ENCODE measurements around the gene WDR20. TPM values are rescaled to one million over a fixed set of nuclear protein-coding genes. Genes with fewer than 3 reads are reported as not detected.

WDR20 gene
- total RNA-seq, 1 donor from 2014 or later = 26.2 TPM

DNA sequence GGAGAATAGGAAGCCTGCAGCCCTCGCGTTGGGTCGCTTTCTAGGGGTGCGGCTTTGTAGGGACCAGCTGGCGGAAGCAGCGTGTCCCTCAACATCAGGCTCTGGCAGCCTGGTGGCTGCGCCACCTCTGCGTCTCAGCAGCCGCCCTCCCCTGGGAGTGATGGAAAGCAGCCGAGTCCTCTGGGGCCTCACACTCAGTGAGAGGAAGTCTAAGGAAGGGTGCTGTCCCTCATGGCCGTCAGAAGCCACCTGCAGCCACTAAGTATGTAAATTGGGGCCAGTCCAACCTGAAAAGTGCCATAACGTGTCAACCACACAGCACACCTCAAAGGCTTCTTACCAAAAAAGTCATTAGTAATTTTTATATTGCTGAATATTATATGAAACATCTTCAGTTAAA lies 80.3 kb downstream of the WDR20 start:
- Histone ChIP-seq H3K4me1 (peaks cover 10% of the 10 kb centered on the region), H3K4me3 (no peak overlapping the region), H3K9me3 (no peaks in the 10 kb centered on the region), H3K36me3 (peaks cover 33% of the 10 kb centered on the region), H3K27me3 (ENCODE audit: low read depth) (no peaks in the 10 kb centered on the region), H3K27ac (no peak overlapping the region)
- intact Hi-C loops (cut with DNase I) = no loop called here
- DNase-seq (no peak), ATAC-seq (no peak)
- TF ChIP-seq, protein P1, sequence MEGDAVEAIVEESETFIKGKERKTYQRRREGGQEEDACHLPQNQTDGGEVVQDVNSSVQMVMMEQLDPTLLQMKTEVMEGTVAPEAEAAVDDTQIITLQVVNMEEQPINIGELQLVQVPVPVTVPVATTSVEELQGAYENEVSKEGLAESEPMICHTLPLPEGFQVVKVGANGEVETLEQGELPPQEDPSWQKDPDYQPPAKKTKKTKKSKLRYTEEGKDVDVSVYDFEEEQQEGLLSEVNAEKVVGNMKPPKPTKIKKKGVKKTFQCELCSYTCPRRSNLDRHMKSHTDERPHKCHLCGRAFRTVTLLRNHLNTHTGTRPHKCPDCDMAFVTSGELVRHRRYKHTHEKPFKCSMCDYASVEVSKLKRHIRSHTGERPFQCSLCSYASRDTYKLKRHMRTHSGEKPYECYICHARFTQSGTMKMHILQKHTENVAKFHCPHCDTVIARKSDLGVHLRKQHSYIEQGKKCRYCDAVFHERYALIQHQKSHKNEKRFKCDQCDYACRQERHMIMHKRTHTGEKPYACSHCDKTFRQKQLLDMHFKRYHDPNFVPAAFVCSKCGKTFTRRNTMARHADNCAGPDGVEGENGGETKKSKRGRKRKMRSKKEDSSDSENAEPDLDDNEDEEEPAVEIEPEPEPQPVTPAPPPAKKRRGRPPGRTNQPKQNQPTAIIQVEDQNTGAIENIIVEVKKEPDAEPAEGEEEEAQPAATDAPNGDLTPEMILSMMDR (IDR thresholded peaks at IDR 0.05) = no peak

- TF ChIP-seq, protein P1 (IDR thresholded peaks at IDR 0.05) = no peak
- H3K9me3 ChIP-seq = no peaks in the 10 kb centered on the region
- ATAC-seq = no peak
- no peaks in the 10 kb centered on the region for H3K4me1 ChIP-seq
- H3K36me3 ChIP-seq = peaks cover 33% of the 10 kb centered on the region
- intact Hi-C loops (cut with DNase I) = no loop called here
- no peaks in the 10 kb centered on the region for H3K27me3 ChIP-seq (ENCODE audit: low read depth)
- no peak overlapping the region for H3K4me3 ChIP-seq
- H3K27ac ChIP-seq = no peak overlapping the region
- DNase-seq = no peak
These were observed 81.3 kb downstream of the WDR20 start for GRCh38 chr14:102221026-102221425.

GRCh38 chr14:102222009-102222575 lies 82.4 kb downstream of the WDR20 start:
- peaks cover 32% of the 10 kb centered on the region for H3K36me3 ChIP-seq
- H3K27me3 ChIP-seq (ENCODE audit: low read depth) = no peaks in the 10 kb centered on the region
- intact Hi-C loops (cut with DNase I) = no loop called here
- ATAC-seq = no peak
- DNase-seq = no peak
- H3K4me3 ChIP-seq = no peak overlapping the region
- TF ChIP-seq, protein P1 (IDR thresholded peaks at IDR 0.05) = no peak
- H3K9me3 ChIP-seq = no peaks in the 10 kb centered on the region
- no peaks in the 10 kb centered on the region for H3K4me1 ChIP-seq
- H3K27ac ChIP-seq = no peak overlapping the region

GRCh38 chr14:102222751-102223150 lies 83.1 kb downstream of the WDR20 start:
- H3K27me3 ChIP-seq (ENCODE audit: low read depth) = no peaks in the 10 kb centered on the region
- intact Hi-C loops (cut with DNase I) = no loop called here

GRCh38 chr14:102223682-102224081 lies 84.0 kb downstream of the WDR20 start:
- ATAC-seq = no peak
- TF ChIP-seq, protein P1 (IDR thresholded peaks at IDR 0.05) = no peak
- Histone ChIP-seq H3K36me3 (peaks cover 25% of the 10 kb centered on the region), H3K4me3 (no peak overlapping the region), H3K4me1 (no peaks in the 10 kb centered on the region), H3K27me3 (ENCODE audit: low read depth) (no peaks in the 10 kb centered on the region), H3K27ac (no peak overlapping the region), H3K9me3 (no peaks in the 10 kb centered on the region)
- intact Hi-C loops (cut with DNase I) = no loop called here
- DNase-seq = no peak

More at GRCh38 chr14:102222751-102223150, 83.1 kb downstream of the WDR20 start:
- Histone ChIP-seq H3K9me3 (no peaks in the 10 kb centered on the region), H3K36me3 (peaks cover 26% of the 10 kb centered on the region), H3K4me1 (no peaks in the 10 kb centered on the region), H3K27ac (no peak overlapping the region), H3K4me3 (no peak overlapping the region)
- TF ChIP-seq, protein P1 (IDR thresholded peaks at IDR 0.05) = no peak
- ATAC-seq (no peak), DNase-seq (no peak)
